Esophagus muscularis mucosa (tissue), 4 donors: ENCODE results near the gene TLE2. TPM values are rescaled to one million over a fixed set of nuclear protein-coding genes. Genes with fewer than 3 reads are reported as not detected.

ENCODE experiments used
- DNase-seq: peaks from one replicate; pipeline ENCODE4 v3.0.0-alpha.2; 2017; ENCODE audit errors: extremely low spot score
- H3K27ac ChIP-seq, 4 donors: fragments of 200-600 bp; sonication (generic); replicated peaks in 1 of 4; 1 replicate in 3 of 4; 2 replicates in 1 of 4; pipeline ENCODE4 v1.5.1; 2016 to 2019; ENCODE audit warnings: mild to moderate bottlenecking in 1 of 4
- H3K27me3 ChIP-seq, 4 donors: fragments of 200-600 bp; sonication (generic); one replicate each; pipeline versions ENCODE4 v1.5.1 to v1.6.0; 2016 to 2019
- H3K36me3 ChIP-seq, 4 donors: fragments of 200-600 bp; sonication (generic); one replicate each; pipeline ENCODE4 v1.5.1; 2016 to 2019
- H3K4me1 ChIP-seq, 4 donors: fragments of 200-600 bp; sonication (generic); one replicate each; pipeline ENCODE4 v1.5.1; 2016 to 2019
- H3K4me3 ChIP-seq, 4 donors: fragments of 200-600 bp; sonication (generic); 1 replicate in 2 of 4; 2 replicates in 2 of 4; pipeline ENCODE4 v1.5.1; 2016 to 2019; ENCODE audit warnings: mild to moderate bottlenecking in 4 of 4, moderate library complexity in 1 of 4
- H3K9me3 ChIP-seq, 4 donors: fragments of 200-600 bp; sonication (generic); 1 replicate in 3 of 4; 2 replicates in 1 of 4; pipeline ENCODE4 v1.5.1; 2016 to 2019
- EP300 ChIP-seq: sonication (generic); formaldehyde crosslinking; IDR thresholded peaks from one replicate; pipeline ENCODE4 v1.6.1; 2017; ENCODE audit warnings: antibody characterized with exemption
- POLR2A ChIP-seq: fragments of 450-650 bp; IDR thresholded peaks from one replicate; pipeline ENCODE4 v1.6.1; 2017; ENCODE audit warnings: antibody characterized with exemption, moderate library complexity, mild to moderate bottlenecking, low read depth
- POLR2AphosphoS5 ChIP-seq, 2 donors: sonication (generic); formaldehyde crosslinking; IDR thresholded peaks; one replicate each; pipeline ENCODE4 v1.6.1; 2017; ENCODE audit warnings: antibody characterized with exemption in 2 of 2
- WGBS: methylation state at CpG from one replicate; pipeline ENCODE4 v1.1.5; 2018; 5-methylcytosine and 5-hydroxymethylcytosine counted together
- intact Hi-C: fragments of 100-400 bp; cut with DNase I; formaldehyde crosslinking; loops from one replicate; pipeline ENCODE4 v1.15.1; 2023
- total RNA-seq, 4 donors: library from RNA; depleted of rRNA; stranded (reverse); fragments of >200 nt; gene quantifications; one replicate each; pipeline versions ENCODE4 v1.1.0 to v1.2.1, GENCODE V29; 2016
- TF ChIP-seq, protein P1 (sequence below), 3 experiments: fragments of 200-600 bp in 2 of 3; fragments of 450-650 bp in 1 of 3; sonication (generic) in 2 of 3; IDR thresholded peaks; one replicate each; pipeline ENCODE4 v1.5.1; 2017 to 2019; ENCODE audit warnings: antibody characterized with exemption in 3 of 3, mild to moderate bottlenecking in 2 of 3, moderate library complexity in 1 of 3

TLE2 gene
- total RNA-seq, 4 donors from 2014 or later, result 34.0 to 51.2 (median 44.1) TPM

DNA sequence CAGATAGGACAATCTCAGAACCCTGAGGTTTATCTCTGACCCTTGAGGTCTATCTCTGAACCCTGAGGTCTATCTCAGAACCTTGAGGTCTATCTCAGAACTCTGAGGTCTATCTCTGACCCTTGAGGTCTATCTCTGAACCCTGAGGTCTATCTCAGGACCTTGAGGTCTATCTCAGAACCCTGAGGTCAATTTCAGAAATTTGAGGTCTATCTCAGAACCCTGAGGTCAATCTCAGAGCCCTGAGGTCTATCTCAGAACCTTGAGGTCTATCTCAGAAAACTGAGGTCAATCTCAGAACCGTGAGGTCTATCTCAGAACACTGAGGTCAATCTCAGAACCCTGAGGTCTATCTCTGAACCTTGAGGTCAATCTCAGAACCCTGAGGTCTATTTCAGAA, 2.3 kb downstream of the TLE2 start:
- H3K4me1 ChIP-seq, result peaks cover 8 to 22% (median 19%) of the 10 kb centered on the region in 4 donors
- TF ChIP-seq, protein P1, sequence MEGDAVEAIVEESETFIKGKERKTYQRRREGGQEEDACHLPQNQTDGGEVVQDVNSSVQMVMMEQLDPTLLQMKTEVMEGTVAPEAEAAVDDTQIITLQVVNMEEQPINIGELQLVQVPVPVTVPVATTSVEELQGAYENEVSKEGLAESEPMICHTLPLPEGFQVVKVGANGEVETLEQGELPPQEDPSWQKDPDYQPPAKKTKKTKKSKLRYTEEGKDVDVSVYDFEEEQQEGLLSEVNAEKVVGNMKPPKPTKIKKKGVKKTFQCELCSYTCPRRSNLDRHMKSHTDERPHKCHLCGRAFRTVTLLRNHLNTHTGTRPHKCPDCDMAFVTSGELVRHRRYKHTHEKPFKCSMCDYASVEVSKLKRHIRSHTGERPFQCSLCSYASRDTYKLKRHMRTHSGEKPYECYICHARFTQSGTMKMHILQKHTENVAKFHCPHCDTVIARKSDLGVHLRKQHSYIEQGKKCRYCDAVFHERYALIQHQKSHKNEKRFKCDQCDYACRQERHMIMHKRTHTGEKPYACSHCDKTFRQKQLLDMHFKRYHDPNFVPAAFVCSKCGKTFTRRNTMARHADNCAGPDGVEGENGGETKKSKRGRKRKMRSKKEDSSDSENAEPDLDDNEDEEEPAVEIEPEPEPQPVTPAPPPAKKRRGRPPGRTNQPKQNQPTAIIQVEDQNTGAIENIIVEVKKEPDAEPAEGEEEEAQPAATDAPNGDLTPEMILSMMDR (IDR thresholded peaks at IDR 0.05), result no peak
- TF ChIP-seq EP300, result no peak
- TF ChIP-seq POLR2AphosphoS5 (IDR thresholded peaks at IDR 0.05), result no peak
- TF ChIP-seq POLR2A, result no peak
- H3K27ac ChIP-seq, result no peak overlapping the region
- DNase-seq, result no peak
- no peaks in the 10 kb centered on the region for H3K9me3 ChIP-seq
- peaks cover 0 to 10% (median 8%) of the 10 kb centered on the region in 4 donors for H3K36me3 ChIP-seq
- no peaks in the 10 kb centered on the region for H3K27me3 ChIP-seq
- no peak overlapping the region for H3K4me3 ChIP-seq
- 100% methylated on average over 1 of the region's 1 CpG for WGBS
- intact Hi-C loops, result loop anchor here (5.0 kb wide), 1 partner anchor 39 kb away; no protein-coding TSS in a partner anchor

- H3K36me3 ChIP-seq, result peaks cover 0 to 10% (median 8%) of the 10 kb centered on the region in 4 donors
- DNase-seq, result no peak
- no peaks in the 10 kb centered on the region for H3K9me3 ChIP-seq
- no peak overlapping the region for H3K4me3 ChIP-seq
- no peak overlapping the region for H3K27ac ChIP-seq
- H3K4me1 ChIP-seq, result peaks cover 8 to 22% (median 19%) of the 10 kb centered on the region in 4 donors
- intact Hi-C loops, result loop anchor here (5.0 kb wide), 1 partner anchor 38 kb away; no protein-coding TSS in a partner anchor
- no peaks in the 10 kb centered on the region for H3K27me3 ChIP-seq
- 90% methylated on average over 6 of the region's 9 CpGs for WGBS
- TF ChIP-seq, protein P1 (IDR thresholded peaks at IDR 0.05), result no peak
- TF ChIP-seq POLR2AphosphoS5 (IDR thresholded peaks at IDR 0.05), result no peak
These were observed 3.6 kb downstream of the TLE2 start for GRCh38 chr19:3025549-3025886.

DNA sequence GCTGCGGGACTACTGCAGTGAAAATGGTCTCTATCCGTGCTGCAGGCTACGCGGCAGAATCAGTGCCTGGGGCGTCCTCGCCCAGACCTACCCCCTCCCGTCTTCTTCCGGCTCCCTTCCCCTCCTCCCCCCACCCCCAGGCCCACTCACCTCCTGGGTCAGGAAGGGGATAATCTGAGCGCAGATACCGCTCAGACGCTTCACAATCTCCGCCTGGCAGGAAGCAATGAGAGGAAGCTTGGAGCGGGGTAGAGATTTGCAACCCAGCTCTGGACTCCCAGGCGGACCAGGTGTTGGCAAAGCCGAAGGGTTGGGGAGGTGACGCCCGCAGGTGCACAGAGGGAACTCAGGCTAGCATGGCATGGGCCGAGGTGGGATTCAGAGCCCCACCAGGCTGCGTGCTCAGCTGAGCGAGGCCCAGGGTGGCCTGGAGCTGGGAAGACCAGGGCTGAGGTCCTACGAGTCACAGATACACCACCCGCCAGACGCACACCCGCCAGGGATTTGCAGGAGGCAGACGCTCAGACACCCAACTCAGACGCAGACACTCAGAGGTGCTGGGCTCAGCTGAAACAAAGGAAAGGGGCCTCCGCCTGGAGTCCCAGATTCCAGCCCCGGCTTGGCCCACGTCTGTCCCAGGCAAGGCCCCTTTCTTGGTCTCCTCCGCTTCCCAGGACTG, 4.1 kb downstream of the TLE2 start:
- H3K9me3 ChIP-seq, result no peaks in the 10 kb centered on the region
- DNase-seq, result no peak
- H3K4me1 ChIP-seq, result peaks cover 8 to 22% (median 19%) of the 10 kb centered on the region in 4 donors
- no peak overlapping the region for H3K27ac ChIP-seq
- no peaks in the 10 kb centered on the region for H3K27me3 ChIP-seq
- WGBS, result 69% methylated on average over 16 of the region's 30 CpGs
- TF ChIP-seq EP300 (no peak), POLR2AphosphoS5 (IDR thresholded peaks at IDR 0.05) (no peak), POLR2A (no peak)
- TF ChIP-seq, protein P1 (IDR thresholded peaks at IDR 0.05), result no peak
- peaks cover 0 to 11% (median 8%) of the 10 kb centered on the region in 4 donors for H3K36me3 ChIP-seq
- intact Hi-C loops, result loop anchor here (5.0 kb wide), 1 partner anchor 38 kb away; no protein-coding TSS in a partner anchor
- no peak overlapping the region for H3K4me3 ChIP-seq

GRCh38 chr19:3024509-3024869, 4.6 kb downstream of the TLE2 start:
- intact Hi-C loops, result no loop called here

More at GRCh38 chr19:3024509-3024869, 4.6 kb downstream of the TLE2 start:
- TF ChIP-seq POLR2A (no peak), EP300 (no peak), POLR2AphosphoS5 (IDR thresholded peaks at IDR 0.05) (no peak)
- TF ChIP-seq, protein P1 (IDR thresholded peaks at IDR 0.05), result no peak
- Histone ChIP-seq H3K27ac (no peak overlapping the region), H3K27me3 (no peaks in the 10 kb centered on the region), H3K36me3 (peaks cover 0 to 17% (median 12%) of the 10 kb centered on the region in 4 donors), H3K9me3 (no peaks in the 10 kb centered on the region), H3K4me1 (peaks cover 5 to 17% (median 14%) of the 10 kb centered on the region in 4 donors), H3K4me3 (no peak overlapping the region)
- no peak for DNase-seq
- WGBS, result 78% methylated on average over 4 of the region's 5 CpGs
